ENCODE measurements around the gene FCN3.

The FCN3 gene

GRCh38 chr1:27405074-27405473, 30.4 kb upstream of the FCN3 start:
- peaks cover 40% of the 10 kb centered on the region for H3K4me1 ChIP-seq (ENCODE audit: insufficient read depth, low read length)
- peaks cover 3% of the 10 kb centered on the region; the same call in 1 of the 2 replicates for H3K36me3 ChIP-seq (ENCODE audit: insufficient read depth, low read length)
- H3K9me3 ChIP-seq (ENCODE audit: control insufficient read depth, insufficient read depth, low read length), result no peaks in the 10 kb centered on the region
- H3K9ac ChIP-seq (ENCODE audit: low read depth, low read length), result no peak overlapping the region

- Histone ChIP-seq H3K36me3 (ENCODE audit: insufficient read depth, low read length) (peaks cover 3% of the 10 kb centered on the region; the same call in 1 of the 2 replicates), H3K9ac (ENCODE audit: low read depth, low read length) (no peak overlapping the region), H3K4me1 (ENCODE audit: insufficient read depth, low read length) (peaks cover 48% of the 10 kb centered on the region), H3K9me3 (ENCODE audit: control insufficient read depth, insufficient read depth, low read length) (no peaks in the 10 kb centered on the region)
Measured at GRCh38 chr1:27403931-27404330, 29.3 kb upstream of the FCN3 start.

GRCh38 chr1:27403065-27403726, 28.6 kb upstream of the FCN3 start:
- Histone ChIP-seq H3K4me1 (ENCODE audit: insufficient read depth, low read length) (peaks cover 55% of the 10 kb centered on the region), H3K9me3 (ENCODE audit: control insufficient read depth, insufficient read depth, low read length) (no peaks in the 10 kb centered on the region), H3K36me3 (ENCODE audit: insufficient read depth, low read length) (peaks cover 3% of the 10 kb centered on the region; the same call in 1 of the 2 replicates), H3K9ac (ENCODE audit: low read depth, low read length) (no peak overlapping the region)

GRCh38 chr1:27402349-27402754, 27.7 kb upstream of the FCN3 start:
- Histone ChIP-seq H3K9ac (ENCODE audit: low read depth, low read length) (no peak overlapping the region), H3K4me1 (ENCODE audit: insufficient read depth, low read length) (peaks cover 59% of the 10 kb centered on the region)

GRCh38 chr1:27400963-27401341, 26.3 kb upstream of the FCN3 start:
- H3K4me1 ChIP-seq (ENCODE audit: insufficient read depth, low read length), result peaks cover 56% of the 10 kb centered on the region
- H3K9me3 ChIP-seq (ENCODE audit: control insufficient read depth, insufficient read depth, low read length), result no peaks in the 10 kb centered on the region
- H3K36me3 ChIP-seq (ENCODE audit: insufficient read depth, low read length), result no peaks in the 10 kb centered on the region

More at GRCh38 chr1:27402349-27402754, 27.7 kb upstream of the FCN3 start:
- no peaks in the 10 kb centered on the region for H3K9me3 ChIP-seq (ENCODE audit: control insufficient read depth, insufficient read depth, low read length)
- H3K36me3 ChIP-seq (ENCODE audit: insufficient read depth, low read length), result no peaks in the 10 kb centered on the region

GRCh38 chr1:27400082-27400962, 25.7 kb upstream of the FCN3 start:
- no peaks in the 10 kb centered on the region for H3K36me3 ChIP-seq (ENCODE audit: insufficient read depth, low read length)
- H3K9me3 ChIP-seq (ENCODE audit: control insufficient read depth, insufficient read depth, low read length), result no peaks in the 10 kb centered on the region
- peaks cover 52% of the 10 kb centered on the region for H3K4me1 ChIP-seq (ENCODE audit: insufficient read depth, low read length)
- H3K9ac ChIP-seq (ENCODE audit: low read depth, low read length), result no peak overlapping the region

More at GRCh38 chr1:27400963-27401341, 26.3 kb upstream of the FCN3 start:
- H3K9ac ChIP-seq (ENCODE audit: low read depth, low read length), result no peak overlapping the region

GRCh38 chr1:27399251-27400025, 24.8 kb upstream of the FCN3 start:
- Histone ChIP-seq H3K36me3 (ENCODE audit: insufficient read depth, low read length) (no peaks in the 10 kb centered on the region), H3K9me3 (ENCODE audit: control insufficient read depth, insufficient read depth, low read length) (no peaks in the 10 kb centered on the region), H3K4me1 (ENCODE audit: insufficient read depth, low read length) (peaks cover 45% of the 10 kb centered on the region), H3K9ac (ENCODE audit: low read depth, low read length) (no peak overlapping the region)

- Histone ChIP-seq H3K9ac (ENCODE audit: low read depth, low read length) (no peak overlapping the region), H3K9me3 (ENCODE audit: control insufficient read depth, insufficient read depth, low read length) (no peaks in the 10 kb centered on the region), H3K4me1 (ENCODE audit: insufficient read depth, low read length) (peaks cover 36% of the 10 kb centered on the region), H3K36me3 (ENCODE audit: insufficient read depth, low read length) (no peaks in the 10 kb centered on the region)
Measured at GRCh38 chr1:27398405-27399149, 24.0 kb upstream of the FCN3 start.

- no peaks in the 10 kb centered on the region for H3K9me3 ChIP-seq (ENCODE audit: control insufficient read depth, insufficient read depth, low read length)
- H3K9ac ChIP-seq (ENCODE audit: low read depth, low read length), result no peak overlapping the region
- peaks cover 29% of the 10 kb centered on the region for H3K4me1 ChIP-seq (ENCODE audit: insufficient read depth, low read length)
- no peaks in the 10 kb centered on the region for H3K36me3 ChIP-seq (ENCODE audit: insufficient read depth, low read length)
Measured at GRCh38 chr1:27397749-27398148, 23.1 kb upstream of the FCN3 start.

GRCh38 chr1:27397110-27397509, 22.5 kb upstream of the FCN3 start:
- no peaks in the 10 kb centered on the region for H3K9me3 ChIP-seq (ENCODE audit: control insufficient read depth, insufficient read depth, low read length)
- peaks cover 25% of the 10 kb centered on the region for H3K4me1 ChIP-seq (ENCODE audit: insufficient read depth, low read length)
- H3K36me3 ChIP-seq (ENCODE audit: insufficient read depth, low read length), result no peaks in the 10 kb centered on the region
- no peak overlapping the region for H3K9ac ChIP-seq (ENCODE audit: low read depth, low read length)

- H3K4me1 ChIP-seq (ENCODE audit: insufficient read depth, low read length), result peaks cover 30% of the 10 kb centered on the region
- no peak overlapping the region for H3K9ac ChIP-seq (ENCODE audit: low read depth, low read length)
- no peaks in the 10 kb centered on the region for H3K36me3 ChIP-seq (ENCODE audit: insufficient read depth, low read length)
- H3K9me3 ChIP-seq (ENCODE audit: control insufficient read depth, insufficient read depth, low read length), result no peaks in the 10 kb centered on the region
Measured at GRCh38 chr1:27395441-27396195, 21.0 kb upstream of the FCN3 start.

GRCh38 chr1:27394925-27395324, 20.3 kb upstream of the FCN3 start:
- peaks cover 28% of the 10 kb centered on the region for H3K4me1 ChIP-seq (ENCODE audit: insufficient read depth, low read length)
- no peaks in the 10 kb centered on the region for H3K9me3 ChIP-seq (ENCODE audit: control insufficient read depth, insufficient read depth, low read length)
- no peaks in the 10 kb centered on the region for H3K36me3 ChIP-seq (ENCODE audit: insufficient read depth, low read length)
- no peak overlapping the region for H3K9ac ChIP-seq (ENCODE audit: low read depth, low read length)

GRCh38 chr1:27394282-27394658, 19.6 kb upstream of the FCN3 start:
- Histone ChIP-seq H3K4me1 (ENCODE audit: insufficient read depth, low read length) (peaks cover 23% of the 10 kb centered on the region), H3K9me3 (ENCODE audit: control insufficient read depth, insufficient read depth, low read length) (no peaks in the 10 kb centered on the region), H3K9ac (ENCODE audit: low read depth, low read length) (no peak overlapping the region), H3K36me3 (ENCODE audit: insufficient read depth, low read length) (no peaks in the 10 kb centered on the region)
